Measurements from ENCODE around the gene NDUFS2. TPM values are rescaled to one million over a fixed set of nuclear protein-coding genes. Genes with fewer than 3 reads are reported as not detected.
"Not testable (repeated sequence)": the region's sequence is repeated elsewhere in the genome, so short reads cannot be mapped to it uniquely, and the experiment has no call there.

Gene NDUFS2
- total RNA-seq, 2 experiments from 2014 or later: 87.7 to 95.8 TPM

- not testable (repeated sequence) for DNase-seq, H3K27ac Mint-ChIP-seq, H3K4me3 Mint-ChIP-seq
- Mint-ChIP-seq H3K36me3 (peaks cover 11% of the 10 kb centered on the region), H3K27me3 (peaks cover 58% of the 10 kb centered on the region), H3K4me1 (peaks cover 10% of the 10 kb centered on the region), H3K9me3 (peaks cover 18% of the 10 kb centered on the region)
Measured at GRCh38 chr1:161257109-161257508, 54.9 kb downstream of the NDUFS2 start.

- DNase-seq: peak; percentile 57
- Mint-ChIP-seq H3K4me3 (peak within 1 kb of the TSS; percentile 68), H3K27me3 (peaks cover 67% of the 10 kb centered on the region), H3K36me3 (peaks cover 11% of the 10 kb centered on the region), H3K27ac (no peak within 1 kb of the TSS), H3K4me1 (peaks cover 10% of the 10 kb centered on the region), H3K9me3 (peaks cover 18% of the 10 kb centered on the region)
Measured at GRCh38 chr1:161258439-161259344, 56.5 kb downstream of the NDUFS2 start, which contains the start of gene PCP4L1. Gene PCP4L1, plus strand, starts transcription at chr1:161258745. Its CDS starts 230 bp downstream, at chr1:161258975.

DNA sequence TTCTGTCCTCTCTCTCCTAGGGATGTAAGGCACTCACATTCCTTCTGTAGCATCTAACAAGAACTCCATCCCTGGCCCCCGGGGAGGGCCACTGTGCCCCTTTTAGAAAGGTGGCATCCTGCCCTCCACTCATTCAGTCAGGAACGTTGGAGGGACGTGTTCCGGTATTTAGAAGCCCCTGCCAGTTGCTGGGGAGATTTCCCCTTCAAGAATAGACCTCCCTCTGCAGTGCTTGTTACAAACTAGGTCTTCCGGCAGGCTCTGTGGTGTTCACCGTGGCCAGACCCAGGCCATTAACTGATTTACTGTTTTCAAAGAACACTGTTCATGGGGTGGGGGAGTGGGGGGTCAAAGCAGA lies 57.2 kb downstream of the NDUFS2 start:
- Mint-ChIP-seq H3K27ac (no peak overlapping the region), H3K36me3 (peaks cover 11% of the 10 kb centered on the region), H3K4me3 (peak overlapping the region; percentile 68), H3K27me3 (peaks cover 67% of the 10 kb centered on the region), H3K4me1 (peaks cover 10% of the 10 kb centered on the region), H3K9me3 (peaks cover 18% of the 10 kb centered on the region)
- no peak for DNase-seq

GRCh38 chr1:161259765-161260164 lies 57.6 kb downstream of the NDUFS2 start:
- no peak for DNase-seq
- Mint-ChIP-seq H3K4me3 (no peak overlapping the region), H3K36me3 (peaks cover 11% of the 10 kb centered on the region), H3K4me1 (peaks cover 10% of the 10 kb centered on the region), H3K9me3 (peaks cover 18% of the 10 kb centered on the region), H3K27me3 (peaks cover 67% of the 10 kb centered on the region), H3K27ac (no peak overlapping the region)

GRCh38 chr1:161260376-161261260 lies 58.5 kb downstream of the NDUFS2 start:
- Mint-ChIP-seq H3K27me3 (peaks cover 65% of the 10 kb centered on the region), H3K4me3 (no peak overlapping the region), H3K4me1 (peaks cover 10% of the 10 kb centered on the region), H3K36me3 (peaks cover 10% of the 10 kb centered on the region), H3K27ac (no peak overlapping the region), H3K9me3 (peaks cover 17% of the 10 kb centered on the region)
- DNase-seq: no peak

DNA sequence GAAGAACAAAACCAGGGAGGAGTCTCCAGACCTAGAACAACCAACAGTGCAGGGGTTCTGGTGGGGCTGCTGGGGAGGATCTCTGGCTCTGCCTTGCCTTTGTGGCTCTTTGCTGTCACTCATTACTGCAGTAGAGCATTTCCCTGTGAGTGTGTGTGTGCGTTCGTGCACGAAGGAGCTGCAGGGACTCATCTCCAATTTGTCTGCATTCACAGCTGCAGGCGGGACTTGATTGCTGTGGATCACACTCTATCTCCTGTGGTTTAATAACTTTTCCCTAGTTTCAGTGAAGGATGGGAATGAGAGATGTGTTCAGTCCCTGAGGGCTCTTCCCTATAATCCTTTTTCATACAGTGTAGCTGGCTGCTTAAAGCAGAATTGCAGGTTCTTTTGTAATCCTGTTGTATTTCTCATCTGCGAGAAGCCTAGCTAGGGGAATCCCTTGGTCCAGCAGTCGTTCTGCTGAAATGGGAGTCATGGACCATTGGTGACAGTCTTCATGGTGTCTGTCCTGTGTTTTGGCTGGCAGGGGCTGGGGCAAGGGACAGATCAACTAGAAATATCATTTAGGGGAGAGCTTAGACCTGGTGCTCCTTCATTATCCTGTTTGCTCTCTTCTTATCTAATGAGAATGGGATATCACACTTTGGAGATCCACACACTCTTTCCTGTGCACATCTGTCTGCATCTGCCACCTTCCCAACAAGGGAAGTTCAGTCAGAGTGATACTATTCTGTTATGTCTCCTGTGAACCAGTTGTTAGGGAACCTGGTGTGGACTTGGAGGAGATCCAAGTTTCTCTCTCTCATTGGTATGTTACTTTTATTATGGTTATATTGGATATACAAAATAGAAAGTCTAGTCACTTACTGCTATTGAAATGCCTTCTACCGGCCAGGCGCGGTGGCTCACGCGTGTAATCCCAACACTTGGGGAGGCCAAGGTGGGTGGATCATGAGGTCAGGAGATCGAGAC lies 59.4 kb downstream of the NDUFS2 start:
- Mint-ChIP-seq H3K4me1 (peaks cover 10% of the 10 kb centered on the region), H3K27ac (no peak overlapping the region), H3K4me3 (no peak overlapping the region), H3K36me3 (peaks cover 8% of the 10 kb centered on the region), H3K9me3 (peaks cover 14% of the 10 kb centered on the region), H3K27me3 (peaks cover 63% of the 10 kb centered on the region)
- DNase-seq: no peak

Other genes with a start within 250 kb of the NDUFS2 start
- not detected for gene ITLN2, start 247.6 kb upstream of the NDUFS2 start, total RNA-seq
- 10 to 100 TPM; 12.8 to 13.4 TPM for gene F11R, start 181.2 kb upstream of the NDUFS2 start, total RNA-seq
- 10 to 100 TPM; 44.8 to 45.7 TPM for gene TSTD1, start 163.4 kb upstream of the NDUFS2 start, total RNA-seq
- gene USF1, start 156.4 kb upstream of the NDUFS2 start, total RNA-seq: 10 to 100 TPM; 57.0 to 62.0 TPM
- gene ARHGAP30, start 132.5 kb upstream of the NDUFS2 start, total RNA-seq: 100 to 1,000 TPM; 146 to 157 TPM
- under 1 TPM; 0.12 to 0.16 TPM for gene NECTIN4, start 112.8 kb upstream of the NDUFS2 start, total RNA-seq
- gene KLHDC9, start 104.0 kb upstream of the NDUFS2 start, total RNA-seq: under 1 TPM; 0.33 to 0.46 TPM
- 100 to 1,000 TPM; 141 to 148 TPM for gene PFDN2, start 84.3 kb upstream of the NDUFS2 start, total RNA-seq
- gene NIT1, start 84.3 kb upstream of the NDUFS2 start, total RNA-seq: 10 to 100 TPM; 34.3 to 39.3 TPM
- 10 to 100 TPM; 37.4 to 38.7 TPM for gene DEDD, start 69.7 kb upstream of the NDUFS2 start, total RNA-seq
- 10 to 100 TPM; 89.9 to 92.8 TPM for gene UFC1, start 48.4 kb upstream of the NDUFS2 start, total RNA-seq
- gene USP21, start 42.9 kb upstream of the NDUFS2 start, total RNA-seq: 10 to 100 TPM; 24.2 to 25.4 TPM
- gene PPOX, start 35.9 kb upstream of the NDUFS2 start, total RNA-seq: 10 to 100 TPM; 20.1 to 20.8 TPM
- 10 to 100 TPM; 49.5 to 53.9 TPM for gene B4GALT3, start 24.9 kb upstream of the NDUFS2 start, total RNA-seq
- 1 to 10 TPM; 2.5 to 3.8 TPM for gene ADAMTS4, start 3.3 kb upstream of the NDUFS2 start, total RNA-seq
- 1 to 10 TPM; 1.2 to 3.0 TPM for gene FCER1G, start 12.9 kb downstream of the NDUFS2 start, total RNA-seq
- gene APOA2, start 21.3 kb downstream of the NDUFS2 start, total RNA-seq: not detected
- 10 to 100 TPM; 26.3 to 26.4 TPM for gene TOMM40L, start 23.7 kb downstream of the NDUFS2 start, total RNA-seq
- gene NR1I3, start 35.8 kb downstream of the NDUFS2 start, total RNA-seq: not detected
- gene PCP4L1, start 56.4 kb downstream of the NDUFS2 start, total RNA-seq: under 1 TPM; 0.39 to 0.80 TPM
- gene MPZ, start 107.6 kb downstream of the NDUFS2 start, total RNA-seq: 1 to 10 TPM; 2.9 to 3.7 TPM
- gene SDHC, start 112.0 kb downstream of the NDUFS2 start, total RNA-seq: 100 to 1,000 TPM; 187 to 192 TPM
- not detected for gene CFAP126, start 165.5 kb downstream of the NDUFS2 start, total RNA-seq